HG02938 (cell line): ENCODE results near the gene ANKRD52.
"Not testable (repeated sequence)": the region's sequence is repeated elsewhere in the genome, so short reads cannot be mapped to it uniquely, and the experiment has no call there.

ENCODE experiments used
- ATAC-seq: cut with Tn5 transposase; IDR thresholded peaks from one replicate; pipeline ENCODE4 v1.9.1; 2021; ENCODE audit warnings: mild to moderate bottlenecking, moderate library complexity; ENCODE audit not compliant: unreplicated experiment

Gene ANKRD52

DNA sequence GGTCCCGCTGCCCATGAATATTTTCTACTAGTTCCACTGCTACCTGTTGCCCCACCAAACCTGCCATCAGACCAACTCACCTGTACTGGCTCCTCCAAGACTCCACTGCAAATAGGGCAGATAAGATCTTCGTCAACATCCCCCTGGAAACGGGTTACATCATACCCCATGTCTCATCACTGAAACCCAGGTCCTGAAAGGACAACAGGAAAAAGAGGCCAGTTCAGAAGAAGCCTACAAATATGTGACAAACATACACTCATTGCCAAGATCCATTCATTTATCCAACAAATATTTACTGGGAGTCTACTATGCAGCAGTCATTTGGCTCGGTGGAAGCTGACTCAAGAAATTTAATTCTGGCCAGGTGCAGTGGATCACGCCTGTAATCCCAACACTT lies 44.3 kb downstream of the ANKRD52 start:
- ATAC-seq: no peak

GRCh38 chr12:56212361-56212760 lies 45.8 kb downstream of the ANKRD52 start:
- no peak for ATAC-seq

GRCh38 chr12:56208006-56208405 lies 50.2 kb downstream of the ANKRD52 start:
- no peak for ATAC-seq

DNA sequence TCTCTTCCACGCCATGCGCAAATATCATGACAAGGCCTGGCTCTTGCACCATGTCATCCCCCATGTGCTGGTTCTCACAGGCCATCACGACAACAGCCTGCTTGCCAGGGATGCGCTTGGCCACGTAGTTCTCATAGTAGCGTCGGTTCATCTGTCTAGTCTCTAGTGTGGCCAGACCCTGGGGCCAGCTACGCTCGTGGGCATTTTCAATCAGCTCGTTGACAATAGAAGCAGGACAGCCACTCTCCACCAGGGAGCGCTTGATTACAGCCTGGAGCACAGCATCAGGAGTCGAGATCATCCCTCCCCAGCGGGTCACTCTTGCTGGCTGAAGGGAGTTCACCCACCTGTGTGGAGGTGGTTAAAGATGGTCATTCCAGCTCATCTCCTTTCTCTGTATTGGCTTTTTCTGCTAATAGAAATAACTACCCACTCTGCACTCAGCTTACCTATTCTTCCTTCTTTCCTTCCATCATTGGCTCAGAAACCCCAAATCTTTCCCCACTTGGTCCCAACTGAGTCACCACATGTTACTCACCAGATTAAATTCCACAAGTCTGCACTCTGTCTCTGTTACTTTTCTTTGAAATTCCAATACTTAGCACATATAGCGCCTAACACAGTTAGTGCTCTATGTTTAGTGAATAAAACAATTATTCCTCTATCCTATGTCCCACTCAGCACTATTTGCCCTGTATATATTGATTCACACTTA lies 51.6 kb downstream of the ANKRD52 start:
- no peak for ATAC-seq

DNA sequence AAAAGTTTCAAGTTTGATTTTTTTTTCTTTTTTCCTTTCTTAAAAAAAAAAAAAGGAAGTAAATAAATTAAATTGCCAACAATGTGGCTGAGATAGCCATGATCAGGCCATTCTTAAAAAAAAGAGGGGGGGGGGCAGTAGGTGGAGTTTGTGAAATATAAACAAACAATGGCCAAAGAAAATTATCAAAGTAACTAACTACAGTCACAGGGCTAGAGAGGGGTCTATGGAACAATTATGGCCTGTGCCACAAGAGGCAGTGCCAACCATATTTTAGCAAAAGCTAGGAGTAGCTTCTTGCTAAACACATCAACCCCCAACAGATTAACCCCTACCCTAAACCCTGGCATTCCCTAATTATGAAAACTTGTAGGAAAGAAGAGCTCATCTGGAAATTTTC lies 52.7 kb downstream of the ANKRD52 start:
- ATAC-seq: no peak

GRCh38 chr12:56204275-56204674 lies 53.9 kb downstream of the ANKRD52 start:
- ATAC-seq: no peak

DNA sequence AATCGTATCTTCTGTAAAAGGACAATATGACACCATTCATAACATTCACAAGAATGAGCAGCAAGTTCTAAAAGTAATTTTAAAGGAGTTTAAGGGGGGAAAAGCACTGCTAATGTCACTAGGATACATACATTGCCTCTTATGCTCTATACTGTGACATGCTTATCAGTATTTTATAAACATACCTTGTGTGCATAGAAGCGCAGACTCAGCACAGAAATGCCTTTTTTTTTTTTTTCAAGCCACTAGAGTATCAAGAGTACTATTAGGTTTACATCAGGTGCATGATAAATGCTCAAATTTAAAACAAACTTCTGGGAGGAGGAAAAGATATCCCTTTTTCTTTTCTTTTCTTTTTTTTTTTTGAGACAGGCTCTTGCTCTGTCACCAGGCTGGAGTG lies 55.3 kb downstream of the ANKRD52 start:
- no peak for ATAC-seq

DNA sequence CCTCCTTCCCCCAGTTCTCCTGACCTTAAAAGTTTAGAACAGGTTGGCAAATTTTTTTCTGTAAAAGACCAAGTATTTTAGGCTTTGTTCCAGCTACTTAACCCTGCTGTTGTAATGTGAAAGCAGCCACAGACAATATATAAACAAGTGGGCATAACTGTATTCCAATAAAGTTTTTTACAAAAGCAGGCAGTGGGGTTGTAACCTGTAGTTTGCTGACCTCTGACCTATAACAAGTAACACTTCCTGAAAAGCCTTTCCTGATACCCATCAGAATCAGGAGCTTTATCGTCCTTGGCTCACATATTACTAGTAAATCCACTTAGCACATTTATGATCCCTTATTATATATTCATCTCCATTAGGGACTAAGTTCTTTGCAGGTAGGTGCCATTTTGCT lies 55.8 kb downstream of the ANKRD52 start:
- no peak for ATAC-seq

DNA sequence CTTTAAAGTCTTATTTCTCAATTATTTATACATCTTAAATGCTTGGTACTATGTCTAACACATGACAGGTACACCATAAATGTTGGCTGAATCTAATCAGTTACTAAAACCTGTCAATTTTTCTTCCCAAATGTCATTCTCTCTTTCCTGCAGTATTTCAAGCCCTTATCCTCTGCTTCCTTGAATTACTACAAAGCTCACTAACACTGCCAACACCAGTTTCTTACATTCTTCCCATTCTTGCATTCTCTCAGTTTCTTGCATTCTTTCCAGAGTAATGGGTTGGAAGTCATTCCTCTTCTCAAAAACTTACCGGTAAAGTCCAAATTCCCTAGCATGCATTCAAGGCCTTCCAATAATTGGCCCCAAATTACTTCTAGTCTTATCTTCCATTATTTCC lies 59.3 kb downstream of the ANKRD52 start:
- no peak for ATAC-seq

DNA sequence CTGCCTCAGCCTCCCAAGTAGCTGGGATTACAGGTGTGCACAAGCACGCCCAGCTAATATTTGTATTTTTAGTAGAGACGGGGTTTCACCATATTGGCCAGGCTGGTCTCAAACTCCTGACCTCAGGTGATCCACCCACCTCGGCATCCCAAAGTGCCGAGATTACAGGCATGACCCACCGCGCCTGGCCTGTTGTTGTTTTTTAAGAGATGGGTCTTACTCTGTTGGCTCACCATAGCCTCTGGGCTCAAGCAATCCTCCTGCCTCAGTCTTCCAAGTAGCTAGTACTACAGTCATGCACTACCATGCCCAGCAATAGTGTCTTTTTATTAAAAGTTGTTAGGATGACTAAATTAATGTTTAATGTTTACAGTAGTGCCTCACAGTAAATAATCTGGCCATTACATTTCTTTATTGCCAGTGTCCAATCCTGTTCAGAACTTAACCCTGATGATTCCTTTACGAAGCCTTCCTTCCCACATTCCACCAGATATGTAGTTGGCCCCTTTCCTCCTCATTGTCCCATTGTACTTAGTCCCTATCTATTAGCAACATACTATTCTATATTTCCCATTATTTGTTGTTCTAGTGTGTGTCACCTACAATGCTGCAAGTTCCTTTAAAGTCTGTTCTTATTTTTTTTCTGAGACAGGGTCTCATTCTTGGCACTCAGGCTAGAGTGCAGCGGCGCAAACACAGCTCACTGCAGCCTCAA lies 60.1 kb downstream of the ANKRD52 start:
- ATAC-seq: no peak

GRCh38 chr12:56196818-56197550 lies 61.2 kb downstream of the ANKRD52 start:
- not testable (repeated sequence) for ATAC-seq

DNA sequence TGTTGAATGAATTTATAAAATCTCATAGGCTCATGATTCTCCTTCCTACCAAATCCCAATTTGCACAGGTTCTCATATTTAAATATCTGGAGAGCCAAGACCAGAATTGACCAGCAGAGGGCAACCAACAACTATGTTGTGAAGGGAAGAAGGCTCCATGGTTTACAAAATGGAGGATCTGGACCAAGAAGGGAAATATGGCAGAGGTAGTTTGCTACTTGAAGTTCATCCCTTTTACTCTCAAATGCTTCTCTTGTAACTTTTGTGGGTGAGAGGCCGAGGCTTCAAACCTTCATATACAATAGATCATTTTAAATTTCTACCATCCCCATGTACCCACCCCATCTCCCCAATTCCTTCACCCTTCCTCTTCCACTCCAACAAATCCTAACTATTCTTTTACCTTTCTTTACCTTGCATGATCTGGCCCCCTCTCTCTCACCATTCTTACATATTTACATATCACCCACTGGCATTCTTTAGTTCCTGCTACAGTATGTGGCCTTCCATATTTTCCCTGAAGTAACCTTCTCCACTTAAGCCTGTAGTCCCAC lies 65.1 kb downstream of the ANKRD52 start:
- ATAC-seq: no peak

DNA sequence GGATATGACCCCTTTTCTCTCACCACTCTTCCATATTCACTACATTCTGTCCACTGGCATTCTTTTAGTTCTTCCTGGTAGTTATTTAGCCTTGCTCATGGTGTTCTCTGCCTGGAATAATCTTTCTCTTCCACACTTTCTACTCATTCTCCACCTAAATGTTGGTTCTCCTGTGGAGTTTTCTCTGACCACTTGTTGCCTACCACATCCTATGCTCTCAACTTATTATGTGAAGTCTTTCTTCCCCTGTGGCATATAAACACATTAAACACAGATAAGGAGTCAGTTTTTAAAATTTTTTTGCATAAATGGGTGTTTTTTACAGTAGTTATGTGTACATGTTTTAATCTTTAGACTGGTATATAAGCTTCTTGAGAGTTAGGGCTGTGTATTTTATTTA lies 65.6 kb downstream of the ANKRD52 start:
- ATAC-seq: no peak

DNA sequence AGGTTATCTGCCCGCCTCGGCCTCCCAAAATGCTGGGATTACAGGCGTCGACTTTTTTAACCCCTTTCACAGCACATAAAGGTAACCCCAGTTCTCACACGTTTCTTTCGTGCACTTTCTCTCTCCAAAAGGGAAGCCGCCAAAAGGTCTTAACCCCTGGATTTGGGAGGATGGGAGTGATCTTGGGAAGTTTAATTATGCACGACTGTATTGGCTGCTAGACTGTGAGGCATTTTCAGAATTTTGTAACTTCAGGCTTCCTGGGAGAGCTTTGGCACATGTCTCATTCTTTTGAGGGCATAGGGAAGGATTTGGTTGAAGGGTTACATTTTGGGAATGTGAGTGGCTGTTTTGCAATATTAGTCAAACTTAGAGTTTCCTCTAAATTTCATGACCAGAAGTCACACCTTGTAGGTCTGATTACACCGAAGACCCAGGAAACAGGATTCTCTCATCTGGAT lies 67.5 kb downstream of the ANKRD52 start:
- no peak for ATAC-seq

DNA sequence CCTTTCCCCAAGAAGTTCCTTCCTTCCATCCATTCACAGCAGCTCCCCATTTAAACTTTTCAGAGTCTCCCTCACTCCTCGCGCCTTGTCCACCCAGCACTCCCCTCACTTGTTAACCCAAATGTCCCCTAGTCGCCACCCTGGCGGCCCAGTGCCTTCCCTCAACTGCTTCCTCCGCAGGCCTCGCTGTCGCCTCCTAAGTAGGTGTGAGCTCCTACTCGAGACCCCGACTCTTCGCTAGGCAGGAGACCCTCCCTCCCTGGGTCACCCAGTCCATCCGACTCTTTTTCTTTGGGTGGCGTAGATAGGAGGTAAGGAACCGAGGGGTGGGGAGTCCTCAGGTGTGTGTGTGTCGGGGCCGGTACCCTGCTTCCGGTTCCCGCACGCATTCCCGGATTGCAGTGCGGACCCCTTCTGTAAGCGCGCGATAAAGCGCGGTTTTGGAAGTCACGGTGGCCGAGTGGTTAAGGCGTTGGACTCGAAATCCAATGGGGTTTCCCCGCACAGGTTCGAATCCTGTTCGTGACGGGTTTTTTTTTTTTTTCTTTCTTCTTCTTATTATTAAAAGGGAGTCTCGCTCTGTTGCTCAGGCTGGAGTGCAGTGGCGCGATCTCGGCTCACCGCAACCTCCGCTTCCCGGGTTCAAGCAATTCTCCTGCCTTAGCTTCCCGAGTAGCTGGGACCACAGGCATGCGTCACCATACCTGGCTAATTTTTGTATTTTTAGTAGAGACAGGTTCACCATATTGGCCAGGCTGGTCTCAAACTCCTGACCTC lies 68.1 kb downstream of the ANKRD52 start:
- ATAC-seq: peak; percentile 34

GRCh38 chr12:56189099-56189917 lies 68.9 kb downstream of the ANKRD52 start, which contains the start of gene SMARCC2:
Gene SMARCC2 (minus strand): TSS chr12:56189483. CDS start chr12:56189461, 22 bp downstream.
- ATAC-seq: peak; percentile 53

- ATAC-seq: no peak
Observed at GRCh38 chr12:56188778-56189098, 69.4 kb downstream of the ANKRD52 start.

DNA sequence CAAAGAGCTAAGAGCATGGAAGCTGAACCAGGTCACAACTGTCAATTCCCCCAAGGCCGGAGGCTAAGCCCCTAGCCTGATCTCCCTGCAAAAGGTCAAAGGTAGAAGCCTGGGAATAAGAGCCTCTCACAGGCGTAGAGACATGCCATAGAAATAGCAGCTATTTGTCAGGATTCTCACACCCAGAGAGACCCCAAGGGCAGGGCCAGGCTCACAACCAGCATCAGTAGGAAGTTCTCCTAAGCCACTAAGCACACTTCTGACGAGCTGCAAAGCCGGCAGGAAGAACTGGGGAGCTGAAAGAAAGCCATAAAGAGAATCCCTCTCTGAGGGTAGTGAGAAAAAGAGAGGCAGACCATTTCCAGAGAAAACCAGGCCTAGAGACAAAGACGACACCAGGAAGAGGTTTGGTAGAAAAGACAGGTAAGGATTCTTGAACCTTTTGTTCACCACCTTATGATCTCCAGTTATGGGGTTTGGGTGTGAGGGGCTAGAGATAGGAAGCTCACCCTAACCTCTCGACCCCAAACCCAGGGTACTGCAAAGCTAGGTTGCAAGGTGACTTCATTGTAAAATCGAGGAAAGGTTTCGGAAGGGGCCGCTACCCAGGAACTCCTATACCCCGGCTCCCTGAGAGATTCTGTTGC lies 69.9 kb downstream of the ANKRD52 start:
- ATAC-seq: no peak
